GM21723 (cell line): ENCODE measurements around the gene COL5A3.
"Not testable (repeated sequence)": the region's sequence is repeated elsewhere in the genome, so short reads cannot be mapped to it uniquely, and the experiment has no call there.

Experiments
- ATAC-seq: cut with Tn5 transposase; IDR thresholded peaks from one replicate; pipeline ENCODE4 v1.9.1; 2021; ENCODE audit warnings: mild to moderate bottlenecking, moderate library complexity; ENCODE audit not compliant: unreplicated experiment

COL5A3 gene

GRCh38 chr19:10010247-10010691 is at the start of gene COL5A3:
COL5A3 (minus strand) TSS chr19:10010504; CDS start chr19:10010385, 119 bp downstream.
- no peak for ATAC-seq

- no peak for ATAC-seq
Observed at GRCh38 chr19:10052602-10053360, 42.5 kb upstream of the COL5A3 start.

DNA sequence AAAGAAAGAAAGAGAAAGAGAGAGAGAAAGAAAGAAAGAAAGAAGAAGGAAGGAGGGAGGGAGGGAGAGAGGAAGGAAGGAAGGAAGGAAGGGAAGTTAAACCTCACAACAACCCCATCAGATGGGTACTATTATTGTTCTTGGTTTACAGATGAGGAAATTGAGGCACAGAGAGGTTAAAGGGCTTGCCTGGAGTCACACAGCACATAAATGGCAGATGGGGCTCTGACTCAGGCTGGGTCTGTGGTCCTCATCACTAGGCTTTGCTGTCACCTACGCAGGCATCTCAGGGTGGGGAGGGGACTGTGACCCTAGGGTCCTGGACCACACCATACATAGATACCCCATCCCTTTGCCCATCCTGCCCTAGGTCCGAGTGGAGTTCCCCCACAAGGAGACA is 39.3 kb upstream of the COL5A3 start:
- ATAC-seq = no peak

DNA sequence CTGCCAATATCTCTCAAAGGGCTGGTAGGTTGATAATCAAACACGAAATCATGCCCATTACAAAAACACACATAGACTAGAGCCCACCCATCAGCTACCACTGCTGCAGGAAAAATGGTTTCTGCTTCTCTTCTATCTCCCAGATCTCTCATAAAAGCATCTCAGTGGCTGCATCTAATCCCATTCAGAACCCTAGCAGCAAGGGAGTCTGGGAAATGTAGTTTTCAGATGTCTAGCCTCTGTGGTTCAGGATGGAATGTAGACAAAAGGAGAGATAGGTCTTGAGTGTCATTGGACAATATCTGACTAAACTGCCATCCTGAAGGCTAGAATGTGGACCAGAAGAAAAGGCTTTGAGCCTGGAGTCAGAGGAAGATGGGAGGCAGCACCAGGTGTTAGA is 35.1 kb upstream of the COL5A3 start:
- ATAC-seq = no peak

DNA sequence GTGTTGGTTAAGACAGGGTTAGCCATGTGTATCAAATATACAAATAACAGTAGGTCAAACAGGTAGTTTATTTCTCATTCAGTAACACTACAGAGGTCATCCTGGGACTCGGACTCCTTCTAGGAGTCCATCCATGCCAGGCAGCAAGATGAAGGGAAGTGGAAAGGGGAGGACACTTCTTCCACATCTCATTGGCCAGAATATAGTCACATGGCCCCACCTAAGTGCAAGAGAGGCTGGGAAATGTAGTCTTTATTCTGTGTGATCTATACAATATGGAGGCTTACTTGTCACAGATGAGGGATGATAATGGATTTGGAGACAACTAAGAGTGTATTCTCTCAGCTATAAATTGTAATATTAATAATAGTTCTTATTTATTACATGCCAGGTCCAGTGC is 34.1 kb upstream of the COL5A3 start:
- ATAC-seq = no peak

- no peak for ATAC-seq
Observed at GRCh38 chr19:10043286-10043927, 33.1 kb upstream of the COL5A3 start.

- no peak for ATAC-seq
Observed at GRCh38 chr19:10037809-10038208, 27.5 kb upstream of the COL5A3 start.

- ATAC-seq = no peak
Observed at GRCh38 chr19:10037367-10037766, 27.1 kb upstream of the COL5A3 start.

- no peak for ATAC-seq
Observed at GRCh38 chr19:10036601-10037071, 26.3 kb upstream of the COL5A3 start.

- no peak for ATAC-seq
Observed at GRCh38 chr19:10033614-10034013, 23.3 kb upstream of the COL5A3 start.

GRCh38 chr19:10027158-10027997 is 17.1 kb upstream of the COL5A3 start:
- ATAC-seq = no peak

- no peak for ATAC-seq
Observed at GRCh38 chr19:10026744-10027143, 16.4 kb upstream of the COL5A3 start.

- not testable (repeated sequence) for ATAC-seq
Observed at GRCh38 chr19:10023096-10023495, 12.8 kb upstream of the COL5A3 start.

- no peak for ATAC-seq
Observed at GRCh38 chr19:10021863-10022262, 11.6 kb upstream of the COL5A3 start.

DNA sequence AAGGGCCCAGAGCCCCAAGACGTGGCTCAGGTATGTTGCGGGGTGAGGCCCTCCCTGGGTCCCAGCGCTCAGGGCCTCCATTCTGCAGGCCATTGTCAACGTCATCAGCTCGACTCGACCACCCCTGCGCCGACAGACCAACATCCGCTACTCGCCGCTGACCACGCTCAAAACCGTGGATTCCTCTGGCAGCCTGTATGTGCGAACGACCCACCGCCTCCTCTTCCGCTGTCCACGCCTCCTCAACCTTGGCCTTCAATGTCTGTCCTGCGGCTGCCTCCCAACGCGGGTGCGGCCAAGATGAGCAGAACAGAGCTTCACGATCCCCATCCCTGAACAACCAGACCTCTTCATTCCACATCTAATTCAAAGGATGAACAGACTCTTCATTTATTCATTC is 11.1 kb upstream of the COL5A3 start:
- no peak for ATAC-seq

DNA sequence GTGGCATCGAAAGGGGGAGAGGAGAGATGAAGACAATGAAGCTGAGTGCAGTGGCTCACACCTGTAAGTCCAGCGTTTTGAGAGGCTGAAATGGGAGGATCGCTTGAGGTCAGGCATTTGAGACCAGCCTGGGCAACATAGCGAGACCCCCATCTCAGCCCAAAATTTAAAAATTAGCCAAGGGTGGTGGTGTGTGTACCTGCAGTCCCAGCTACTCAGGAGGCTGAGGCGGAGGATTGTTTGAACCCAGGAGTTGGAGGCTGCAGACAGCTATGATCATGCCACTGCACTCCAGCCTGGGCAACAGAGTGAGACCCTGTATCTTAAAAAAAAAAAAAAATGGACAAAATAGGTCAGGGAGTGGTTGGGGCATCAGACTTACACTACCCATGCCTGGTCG is 10.5 kb upstream of the COL5A3 start:
- ATAC-seq = no peak

GRCh38 chr19:10019246-10019645 is 8.9 kb upstream of the COL5A3 start:
- no peak for ATAC-seq

DNA sequence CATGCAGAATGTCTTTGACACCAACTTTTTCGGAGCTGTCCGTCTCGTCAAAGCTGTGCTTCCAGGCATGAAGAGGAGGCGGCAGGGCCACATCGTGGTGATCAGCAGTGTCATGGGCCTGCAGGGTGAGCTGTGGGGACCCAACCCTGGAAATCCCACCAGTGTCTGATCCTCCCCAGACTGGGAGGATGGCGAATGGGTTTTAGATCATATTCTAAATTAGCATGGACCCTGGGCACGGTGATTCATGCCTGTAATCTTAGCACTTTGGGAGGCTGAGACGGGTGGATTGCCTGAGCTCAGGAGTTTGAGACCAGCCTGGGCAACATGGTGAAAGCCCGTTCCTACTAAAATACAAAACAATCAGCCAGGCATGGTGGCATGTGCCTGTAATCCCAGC is 8.5 kb upstream of the COL5A3 start:
- ATAC-seq = no peak

DNA sequence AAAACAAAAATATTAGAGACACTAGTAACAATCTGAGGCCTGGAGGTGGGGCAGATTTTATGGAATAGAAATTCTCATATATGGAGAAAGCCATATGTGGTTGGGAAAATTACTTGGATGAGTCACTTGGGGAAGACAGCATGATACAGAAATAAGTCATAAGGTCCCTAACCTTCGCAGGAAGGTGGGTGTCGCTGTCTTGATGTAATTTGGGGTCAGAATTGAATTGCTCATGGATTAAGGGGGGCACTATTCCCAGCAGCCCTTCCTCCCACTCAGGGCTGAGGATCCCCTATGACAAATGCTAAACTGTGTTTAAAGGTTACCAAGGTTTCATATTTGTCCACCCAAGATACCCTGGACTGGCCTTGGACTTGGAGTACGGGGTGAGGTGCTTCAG is 8.0 kb upstream of the COL5A3 start:
- ATAC-seq = no peak

GRCh38 chr19:10013834-10014618 is 3.7 kb upstream of the COL5A3 start:
- no peak for ATAC-seq

DNA sequence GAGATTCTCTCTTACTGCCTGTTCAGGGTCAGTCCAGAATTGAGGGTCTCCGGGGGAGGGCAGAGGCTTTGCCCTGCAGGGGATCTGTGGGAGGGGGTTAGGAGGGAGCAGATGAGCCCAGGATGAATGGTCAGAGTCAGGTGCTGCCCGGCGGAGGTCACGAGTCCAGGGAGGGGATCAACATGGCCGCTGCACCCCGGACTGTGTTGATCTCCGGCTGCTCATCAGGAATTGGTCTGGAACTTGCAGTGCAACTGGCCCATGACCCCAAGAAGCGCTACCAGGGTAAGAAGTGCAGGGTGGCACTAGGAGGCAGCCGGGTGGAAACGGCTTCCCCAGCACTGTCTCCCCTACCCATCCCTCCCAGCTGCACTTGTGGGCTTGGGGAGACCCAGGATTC is 3.0 kb upstream of the COL5A3 start, which contains the start of gene RDH8:
TSS of gene RDH8 (plus strand) at position 168 of the 400 bp plus-strand sequence. CDS start at position 183, 15 bp downstream.
- no peak for ATAC-seq
